Lung (tissue), 12 donors: ENCODE results near the gene AUP1. TPM values are rescaled to one million over a fixed set of nuclear protein-coding genes. Genes with fewer than 3 reads are reported as not detected.

ENCODE experiments used
- ATAC-seq: fragments of 200-7000 bp; cut with Tn5 transposase; one replicate; pipeline ENCODE4 v1.9.1; 2020; ENCODE audit warnings: moderate number of reproducible peaks; ENCODE audit not compliant: insufficient read depth, low FRiP score
- DNase-seq, 3 donors: peaks; one replicate each; pipeline ENCODE4 v3.0.0-alpha.2; 2013 to 2017
- H3K27ac ChIP-seq, 2 donors: one replicate each; pipeline ENCODE4 v1.5.1; 2013; ENCODE audit warnings: mild to moderate bottlenecking in 2 of 2, moderate library complexity in 2 of 2, control low read depth in 1 of 2, inconsistent platforms in 1 of 2, low read depth in 1 of 2, low read length in 1 of 2
- H3K27me3 ChIP-seq, 3 donors: one replicate each; pipeline ENCODE4 v1.5.1; 2013; ENCODE audit warnings: low read length in 2 of 3; ENCODE audit not compliant: control insufficient read depth in 3 of 3, insufficient read depth in 3 of 3
- H3K36me3 ChIP-seq, 4 donors: one replicate each; pipeline ENCODE4 v1.5.1; 2013; ENCODE audit warnings: low read length in 4 of 4, mild to moderate bottlenecking in 1 of 4, moderate library complexity in 1 of 4; ENCODE audit not compliant: control insufficient read depth in 4 of 4, insufficient read depth in 4 of 4
- H3K4me1 ChIP-seq, 5 donors: one replicate each; pipeline ENCODE4 v1.5.1; 2013; ENCODE audit warnings: low read length in 5 of 5, mild to moderate bottlenecking in 2 of 5, moderate library complexity in 1 of 5; ENCODE audit not compliant: control insufficient read depth in 5 of 5, insufficient read depth in 5 of 5
- H3K4me3 ChIP-seq: one replicate; pipeline ENCODE4 v1.5.1; 2013; ENCODE audit warnings: mild to moderate bottlenecking, control low read depth, moderate library complexity
- H3K9ac ChIP-seq, 2 donors: one replicate each; pipeline ENCODE4 v1.5.1; 2013; ENCODE audit warnings: low read length in 2 of 2, control low read depth in 1 of 2; ENCODE audit not compliant: insufficient read depth in 1 of 2
- H3K9me3 ChIP-seq, 4 donors: one replicate each; pipeline ENCODE4 v1.5.1; 2013; ENCODE audit warnings: low read length in 3 of 4, mild to moderate bottlenecking in 1 of 4, moderate library complexity in 1 of 4; ENCODE audit not compliant: control insufficient read depth in 4 of 4, insufficient read depth in 3 of 4
- WGBS, 2 donors: extraction: QIAGEN DNeasy Blood & Tissue Kit; methylation state at CpG; one replicate each; pipeline ENCODE4 v1.1.7; 2013; 5-methylcytosine and 5-hydroxymethylcytosine counted together
- polyA plus RNA-seq, 2 donors: library from polyadenylated mRNA; stranded (reverse); fragments of 200-250 nt; gene quantifications; one replicate each; pipeline ENCODE4 v1.2.1, GENCODE V29; 2013
- total RNA-seq, 2 donors: library from RNA; depleted of rRNA in 1 of 2; stranded (reverse); fragments of >200 nt in 1 of 2; gene quantifications; one replicate each; pipeline ENCODE4 v1.2.1, GENCODE V29; 2014 to 2021
- TF ChIP-seq, protein P1 (sequence below): IDR thresholded peaks from 2 replicates; pipeline ENCODE4 v1.5.1; 2012; ENCODE audit warnings: mild to moderate bottlenecking; ENCODE audit errors: control extremely low read depth, extremely low read depth
- donor health status: control.
- donor health status: control.
- donor health status: Bipolar disorder and iron deficiency.
- donor health status: healthy.
- donor health status: DM: yes; HTN: yes; CAD: no.

Gene AUP1
- total and polyA plus RNA-seq, 4 donors, result 65.6 to 185 (median 129) TPM

- no peak for ATAC-seq
- H3K27me3 ChIP-seq, result peaks cover 9 to 82% (median 76%) of the 10 kb centered on the region in 3 donors
- WGBS, 2 donors, result 2 to 5% methylated on average over 60 to 72 of the region's 72 CpGs
Measured at GRCh38 chr2:74515981-74516633, 13.4 kb downstream of the AUP1 start.

DNA sequence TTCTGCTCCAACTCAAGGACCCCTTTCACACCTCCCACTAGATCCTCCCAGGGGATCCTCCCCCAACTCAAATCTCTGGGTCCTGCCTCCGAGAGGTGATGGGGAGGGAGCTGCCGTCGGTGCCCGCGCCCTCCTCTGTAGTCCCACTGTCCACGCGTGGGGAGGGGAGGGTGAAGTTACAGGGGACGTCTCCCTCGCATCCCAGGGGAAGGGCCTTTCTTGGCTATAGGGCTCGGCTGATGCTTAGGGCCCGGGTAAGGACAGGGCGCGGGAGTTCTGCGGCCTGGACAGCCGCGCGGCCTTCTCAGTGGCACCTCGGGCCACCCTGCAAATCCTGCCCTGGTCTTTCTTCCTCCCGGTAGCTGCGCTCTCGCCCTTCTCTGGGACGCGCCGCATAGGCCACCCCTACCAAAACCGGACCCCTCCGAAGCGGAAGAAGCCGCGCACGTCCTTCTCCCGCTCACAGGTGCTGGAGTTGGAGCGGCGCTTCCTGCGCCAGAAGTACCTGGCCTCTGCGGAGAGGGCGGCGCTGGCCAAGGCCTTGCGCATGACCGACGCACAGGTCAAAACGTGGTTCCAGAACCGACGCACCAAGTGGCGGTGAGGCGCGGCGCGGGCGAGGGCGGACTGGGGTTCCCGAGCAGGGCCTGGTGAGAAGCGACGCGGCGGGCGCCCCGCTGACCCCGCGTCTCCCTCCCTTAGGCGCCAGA lies 14.1 kb downstream of the AUP1 start:
- H3K27me3 ChIP-seq, result peaks cover 9 to 84% (median 82%) of the 10 kb centered on the region in 3 donors
- peaks cover 0 to 14% (median 0%) of the 10 kb centered on the region in 4 donors for H3K9me3 ChIP-seq
- H3K36me3 ChIP-seq, result no peaks in the 10 kb centered on the region
- no peak overlapping the region for H3K4me3 ChIP-seq
- TF ChIP-seq, protein P1, sequence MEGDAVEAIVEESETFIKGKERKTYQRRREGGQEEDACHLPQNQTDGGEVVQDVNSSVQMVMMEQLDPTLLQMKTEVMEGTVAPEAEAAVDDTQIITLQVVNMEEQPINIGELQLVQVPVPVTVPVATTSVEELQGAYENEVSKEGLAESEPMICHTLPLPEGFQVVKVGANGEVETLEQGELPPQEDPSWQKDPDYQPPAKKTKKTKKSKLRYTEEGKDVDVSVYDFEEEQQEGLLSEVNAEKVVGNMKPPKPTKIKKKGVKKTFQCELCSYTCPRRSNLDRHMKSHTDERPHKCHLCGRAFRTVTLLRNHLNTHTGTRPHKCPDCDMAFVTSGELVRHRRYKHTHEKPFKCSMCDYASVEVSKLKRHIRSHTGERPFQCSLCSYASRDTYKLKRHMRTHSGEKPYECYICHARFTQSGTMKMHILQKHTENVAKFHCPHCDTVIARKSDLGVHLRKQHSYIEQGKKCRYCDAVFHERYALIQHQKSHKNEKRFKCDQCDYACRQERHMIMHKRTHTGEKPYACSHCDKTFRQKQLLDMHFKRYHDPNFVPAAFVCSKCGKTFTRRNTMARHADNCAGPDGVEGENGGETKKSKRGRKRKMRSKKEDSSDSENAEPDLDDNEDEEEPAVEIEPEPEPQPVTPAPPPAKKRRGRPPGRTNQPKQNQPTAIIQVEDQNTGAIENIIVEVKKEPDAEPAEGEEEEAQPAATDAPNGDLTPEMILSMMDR, result no peak
- DNase-seq (no peak), ATAC-seq (peak; percentile 17)
- peaks cover 0 to 21% (median 0%) of the 10 kb centered on the region in 5 donors for H3K4me1 ChIP-seq
- H3K27ac ChIP-seq, result no peak overlapping the region
- 4 to 6% methylated on average over 51 to 60 of the region's 60 CpGs for WGBS, 2 donors
- no peak overlapping the region for H3K9ac ChIP-seq

More at GRCh38 chr2:74515981-74516633, 13.4 kb downstream of the AUP1 start:
- Histone ChIP-seq H3K9ac (no peak overlapping the region), H3K9me3 (peaks cover 0 to 14% (median 0%) of the 10 kb centered on the region in 4 donors), H3K4me1 (peaks cover 0 to 21% (median 0%) of the 10 kb centered on the region in 5 donors), H3K36me3 (no peaks in the 10 kb centered on the region), H3K4me3 (peak overlapping the region; percentile 11), H3K27ac (no peak overlapping the region)
- TF ChIP-seq, protein P1, result no peak
- DNase-seq, result peak; percentile 63 to 80 (median 67)

- 3 to 4% methylated on average over 77 to 82 of the region's 82 CpGs for WGBS, 2 donors
- Histone ChIP-seq H3K4me1 (peaks cover 0 to 21% (median 0%) of the 10 kb centered on the region in 5 donors), H3K27me3 (peaks cover 9 to 86% (median 83%) of the 10 kb centered on the region in 3 donors), H3K27ac (no peak within 1 kb of the TSS), H3K9me3 (peaks cover 0 to 14% (median 0%) of the 10 kb centered on the region in 4 donors), H3K9ac (no peak within 1 kb of the TSS), H3K4me3 (no peak within 1 kb of the TSS), H3K36me3 (no peaks in the 10 kb centered on the region)
- DNase-seq, result peak; percentile 16 to 35 (median 24)
- TF ChIP-seq, protein P1, result no peak
- ATAC-seq, result no peak
Measured at GRCh38 chr2:74514368-74515270, 14.9 kb downstream of the AUP1 start, which contains the start of gene TLX2. TSS of gene TLX2 (plus strand) at chr2:74514450. CDS start at chr2:74514807, 357 bp downstream.
